CD4-positive, alpha-beta memory T cell (primary cell): ENCODE measurements around the gene PIK3R4. TPM values are rescaled to one million over a fixed set of nuclear protein-coding genes. Genes with fewer than 3 reads are reported as not detected.

ENCODE experiments used
- CTCF ChIA-PET: fragments of 350-600 bp; sonication (Branson Sonifier 250); formaldehyde crosslinking; loops from one replicate; lab custom pipeline; 2021; ENCODE audit warnings: inconsistent platforms; ENCODE audit not compliant: partially characterized antibody; lab: Charles Lee
- POLR2A ChIA-PET: fragments of 350-600 bp; sonication (Branson Sonifier 250); formaldehyde crosslinking; loops from one replicate; lab custom pipeline; 2021; ENCODE audit not compliant: partially characterized antibody; lab: Charles Lee
- DNase-seq, 5 donors: peaks; one replicate each; pipeline versions ENCODE4 v3.0.0 to v3.0.0-alpha.2; 2020 to 2022; ENCODE audit warnings: mixed read lengths in 1 of 5
- H3K27ac ChIP-seq: one replicate; pipeline ENCODE4 v1.7.0; 2013; ENCODE audit warnings: low read depth, low read length
- H3K27me3 ChIP-seq: 2 replicates; pipeline ENCODE4 v1.7.0; 2013; ENCODE audit warnings: mild to moderate bottlenecking, low read length, moderate library complexity; ENCODE audit not compliant: insufficient read depth
- H3K36me3 ChIP-seq: 2 replicates; pipeline ENCODE4 v1.7.0; 2013; ENCODE audit warnings: mild to moderate bottlenecking, low read length, moderate library complexity; ENCODE audit not compliant: insufficient read depth
- H3K4me1 ChIP-seq: 2 replicates; pipeline ENCODE4 v1.7.0; 2013; ENCODE audit warnings: mild to moderate bottlenecking, low read length, moderate library complexity; ENCODE audit not compliant: insufficient read depth
- H3K4me3 ChIP-seq, 2 donors: one replicate each; pipeline ENCODE4 v1.7.0; 2013; ENCODE audit warnings: low read length in 2 of 2, mild to moderate bottlenecking in 1 of 2
- H3K9me3 ChIP-seq, 2 donors: one replicate each; pipeline ENCODE4 v1.7.0; 2013; ENCODE audit warnings: low read length in 2 of 2, control low read depth in 1 of 2; ENCODE audit not compliant: control insufficient read depth in 1 of 2
- H3K27ac Mint-ChIP-seq, 7 donors: one replicate each; pipeline ENCODE4 v1.8.0; 2020 to 2021; ENCODE audit warnings: mixed read lengths in 7 of 7, mild to moderate bottlenecking in 6 of 7, inconsistent platforms in 3 of 7, moderate library complexity in 3 of 7
- H3K27me3 Mint-ChIP-seq, 2 donors: one replicate each; pipeline ENCODE4 v1.8.0; 2020 to 2021; ENCODE audit warnings: mixed read lengths in 2 of 2
- H3K36me3 Mint-ChIP-seq, 2 donors: one replicate each; pipeline ENCODE4 v1.8.0; 2020 to 2021; ENCODE audit warnings: mixed read lengths in 2 of 2, inconsistent platforms in 1 of 2, mild to moderate bottlenecking in 1 of 2
- H3K4me1 Mint-ChIP-seq, 4 donors: one replicate each; pipeline ENCODE4 v1.8.0; 2020 to 2021; ENCODE audit warnings: mixed read lengths in 4 of 4, mild to moderate bottlenecking in 1 of 4
- H3K4me3 Mint-ChIP-seq, 8 donors: one replicate each; pipeline ENCODE4 v1.8.0; 2020 to 2021; ENCODE audit warnings: mixed read lengths in 8 of 8, mild to moderate bottlenecking in 7 of 8, moderate library complexity in 6 of 8, inconsistent platforms in 3 of 8
- H3K9me3 Mint-ChIP-seq, 8 donors: one replicate each; pipeline ENCODE4 v1.8.0; 2020 to 2021; ENCODE audit warnings: mixed read lengths in 8 of 8, mild to moderate bottlenecking in 5 of 8, inconsistent platforms in 3 of 8, moderate library complexity in 1 of 8
- intact Hi-C: fragments of 100-400 bp; cut with micrococcal nuclease; formaldehyde crosslinking; loops from one replicate; pipeline ENCODE4 v1.15.1; 2023
- polyA plus RNA-seq, 2 donors: library from polyadenylated mRNA; unstranded; fragments of 300-500 nt; fragmentation: Illumina TruSeq; gene quantifications; one replicate each; pipeline ENCODE4 v1.2.3, GENCODE V29; 2021
- total RNA-seq, 2 experiments: library from RNA; stranded (reverse); gene quantifications; one replicate each; pipeline ENCODE4 v1.2.3, GENCODE V29; 2021

PIK3R4 gene
- total and polyA plus RNA-seq, 4 experiments from 2014 or later = 18.7 to 33.2 (median 31.0) TPM

- POLR2A ChIA-PET = no interaction called here
- Mint-ChIP-seq H3K4me3 (no peak overlapping the region), H3K4me1 (no peaks in the 10 kb centered on the region), H3K36me3 (peaks cover 8 to 34% of the 10 kb centered on the region in 2 donors), H3K27ac (no peak overlapping the region), H3K27me3 (no peaks in the 10 kb centered on the region), H3K9me3 (peaks cover 0 to 3% (median 0%) of the 10 kb centered on the region in 8 donors)
- Histone ChIP-seq H3K27ac (no peak overlapping the region), H3K27me3 (no peaks in the 10 kb centered on the region), H3K9me3 (no peaks in the 10 kb centered on the region), H3K4me3 (no peak overlapping the region), H3K36me3 (no peaks in the 10 kb centered on the region), H3K4me1 (no peaks in the 10 kb centered on the region)
- DNase-seq = no peak
- intact Hi-C loops = no loop called here
- CTCF ChIA-PET = no interaction called here
Measured at GRCh38 chr3:130659911-130660310, 86.7 kb downstream of the PIK3R4 start.

GRCh38 chr3:130658678-130659077, 88.0 kb downstream of the PIK3R4 start:
- no peaks in the 10 kb centered on the region for H3K27me3 Mint-ChIP-seq
- no peak for DNase-seq
- Histone ChIP-seq H3K9me3 (no peaks in the 10 kb centered on the region), H3K4me1 (no peaks in the 10 kb centered on the region), H3K27me3 (no peaks in the 10 kb centered on the region), H3K27ac (no peak overlapping the region), H3K36me3 (no peaks in the 10 kb centered on the region), H3K4me3 (no peak overlapping the region)
- peaks cover 0 to 3% (median 0%) of the 10 kb centered on the region in 8 donors for H3K9me3 Mint-ChIP-seq
- ChIA-PET CTCF (no interaction called here), POLR2A (no interaction called here)
- H3K27ac Mint-ChIP-seq = no peak overlapping the region
- H3K4me1 Mint-ChIP-seq = no peaks in the 10 kb centered on the region
- H3K36me3 Mint-ChIP-seq = peaks cover 8 to 28% of the 10 kb centered on the region in 2 donors
- intact Hi-C loops = no loop called here
- no peak overlapping the region for H3K4me3 Mint-ChIP-seq

- Histone ChIP-seq H3K36me3 (no peaks in the 10 kb centered on the region), H3K27me3 (no peaks in the 10 kb centered on the region), H3K4me3 (no peak overlapping the region), H3K4me1 (no peaks in the 10 kb centered on the region), H3K9me3 (no peaks in the 10 kb centered on the region), H3K27ac (no peak overlapping the region)
- no peaks in the 10 kb centered on the region for H3K4me1 Mint-ChIP-seq
- DNase-seq = no peak
- H3K9me3 Mint-ChIP-seq = peaks cover 0 to 3% (median 0%) of the 10 kb centered on the region in 8 donors
- no peak overlapping the region for H3K4me3 Mint-ChIP-seq
- H3K27me3 Mint-ChIP-seq = no peaks in the 10 kb centered on the region
- ChIA-PET POLR2A (no interaction called here), CTCF (no interaction called here)
- intact Hi-C loops = no loop called here
- H3K27ac Mint-ChIP-seq = no peak overlapping the region
- peaks cover 7 to 17% of the 10 kb centered on the region in 2 donors for H3K36me3 Mint-ChIP-seq
Measured at GRCh38 chr3:130656627-130657026, 90.0 kb downstream of the PIK3R4 start.

GRCh38 chr3:130654921-130655320, 91.7 kb downstream of the PIK3R4 start:
- no peak overlapping the region for H3K27ac ChIP-seq
- H3K4me1 ChIP-seq = no peaks in the 10 kb centered on the region
- intact Hi-C loops = no loop called here
- Mint-ChIP-seq H3K4me1 (no peaks in the 10 kb centered on the region), H3K9me3 (peaks cover 0 to 3% (median 0%) of the 10 kb centered on the region in 8 donors), H3K27me3 (no peaks in the 10 kb centered on the region), H3K27ac (no peak overlapping the region), H3K4me3 (no peak overlapping the region), H3K36me3 (peaks cover 4 to 17% of the 10 kb centered on the region in 2 donors)
- H3K4me3 ChIP-seq = no peak overlapping the region
- ChIA-PET POLR2A (no interaction called here), CTCF (no interaction called here)
- H3K36me3 ChIP-seq = no peaks in the 10 kb centered on the region
- no peaks in the 10 kb centered on the region for H3K27me3 ChIP-seq
- no peaks in the 10 kb centered on the region for H3K9me3 ChIP-seq
- DNase-seq = no peak

GRCh38 chr3:130654091-130654490, 92.5 kb downstream of the PIK3R4 start:
- no peak overlapping the region for H3K4me3 Mint-ChIP-seq
- ChIA-PET CTCF (no interaction called here), POLR2A (no interaction called here)
- no peaks in the 10 kb centered on the region for H3K36me3 ChIP-seq
- no peak overlapping the region for H3K4me3 ChIP-seq
- no peaks in the 10 kb centered on the region for H3K27me3 ChIP-seq
- no peaks in the 10 kb centered on the region for H3K27me3 Mint-ChIP-seq
- no peaks in the 10 kb centered on the region for H3K4me1 Mint-ChIP-seq
- DNase-seq = no peak
- peaks cover 0 to 3% (median 0%) of the 10 kb centered on the region in 8 donors for H3K9me3 Mint-ChIP-seq
- H3K27ac ChIP-seq = no peak overlapping the region
- intact Hi-C loops = no loop called here
- H3K27ac Mint-ChIP-seq = no peak overlapping the region
- peaks cover 4 to 17% of the 10 kb centered on the region in 2 donors for H3K36me3 Mint-ChIP-seq
- no peaks in the 10 kb centered on the region for H3K9me3 ChIP-seq
- H3K4me1 ChIP-seq = no peaks in the 10 kb centered on the region

- POLR2A ChIA-PET = no interaction called here
- intact Hi-C loops = no loop called here
- Mint-ChIP-seq H3K9me3 (no peaks in the 10 kb centered on the region), H3K27ac (no peak overlapping the region), H3K27me3 (no peaks in the 10 kb centered on the region), H3K36me3 (no peaks in the 10 kb centered on the region), H3K4me1 (no peaks in the 10 kb centered on the region), H3K4me3 (no peak overlapping the region)
- Histone ChIP-seq H3K36me3 (no peaks in the 10 kb centered on the region), H3K4me3 (no peak overlapping the region), H3K9me3 (no peaks in the 10 kb centered on the region), H3K27me3 (no peaks in the 10 kb centered on the region), H3K4me1 (no peaks in the 10 kb centered on the region), H3K27ac (no peak overlapping the region)
- CTCF ChIA-PET = no interaction called here
- no peak for DNase-seq
Measured at GRCh38 chr3:130649061-130649654, 97.5 kb downstream of the PIK3R4 start.

- Histone ChIP-seq H3K4me1 (no peaks in the 10 kb centered on the region), H3K36me3 (no peaks in the 10 kb centered on the region), H3K9me3 (no peaks in the 10 kb centered on the region), H3K27me3 (no peaks in the 10 kb centered on the region), H3K27ac (no peak overlapping the region), H3K4me3 (no peak overlapping the region)
- ChIA-PET CTCF (no interaction called here), POLR2A (no interaction called here)
- DNase-seq = no peak
- intact Hi-C loops = no loop called here
- H3K27ac Mint-ChIP-seq = no peak overlapping the region
- H3K4me3 Mint-ChIP-seq = no peak overlapping the region
- H3K36me3 Mint-ChIP-seq = no peaks in the 10 kb centered on the region
- no peaks in the 10 kb centered on the region for H3K27me3 Mint-ChIP-seq
- no peaks in the 10 kb centered on the region for H3K4me1 Mint-ChIP-seq
- H3K9me3 Mint-ChIP-seq = no peaks in the 10 kb centered on the region
Measured at GRCh38 chr3:130648293-130648692, 98.3 kb downstream of the PIK3R4 start.
